ENCODE measurements around the gene SLC4A4. TPM values are rescaled to one million over a fixed set of nuclear protein-coding genes. Genes with fewer than 3 reads are reported as not detected.

SLC4A4 gene
- total RNA-seq, 2 experiments from 2014 or later: 0.08 to 0.14 TPM

DNA sequence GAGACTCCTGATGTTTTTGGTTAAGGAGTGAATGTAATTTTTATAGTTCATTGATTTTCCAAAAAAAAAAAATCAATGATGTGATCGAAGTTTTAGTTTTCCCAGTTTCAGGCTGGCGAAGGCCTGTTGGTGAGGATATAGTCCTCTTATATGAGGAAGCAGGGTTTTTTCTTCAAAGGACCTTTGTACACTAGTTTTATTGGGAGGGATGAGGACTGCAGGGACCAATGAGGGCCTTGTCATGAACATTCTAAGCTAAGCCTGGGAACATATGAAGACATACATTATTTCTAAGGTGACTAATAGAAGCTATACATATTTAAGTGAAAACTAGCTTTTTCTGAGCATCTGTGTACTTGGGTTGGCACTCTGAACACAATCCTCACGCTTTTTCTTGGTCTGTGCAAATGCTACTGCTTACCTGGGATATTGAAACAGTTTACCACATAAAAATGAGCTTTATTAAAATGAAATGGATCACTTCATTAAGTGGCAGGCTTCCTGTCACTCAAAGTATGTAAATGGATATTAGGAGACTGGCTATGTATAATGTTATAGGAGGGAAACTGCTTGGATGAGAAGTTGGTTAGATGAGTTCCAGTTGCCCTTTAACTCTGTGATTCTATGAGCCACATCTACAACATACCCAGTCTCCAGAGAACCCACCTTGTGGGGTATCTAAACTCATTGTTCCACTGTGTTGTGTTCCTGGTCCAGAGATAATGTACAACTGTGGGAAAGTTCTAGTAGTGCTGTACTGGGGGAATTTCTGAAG is 43.5 kb downstream of the SLC4A4 start:
- Histone ChIP-seq H3K9me3 (ENCODE audit: control insufficient read depth in 1 of 2, insufficient read depth in 1 of 2, low read length in 2 of 2) (no peaks in the 10 kb centered on the region), H3K27ac (ENCODE audit: low read depth in 1 of 2, low read length in 2 of 2) (no peak overlapping the region), H3K4me1 (ENCODE audit: insufficient read depth, low read length) (no peaks in the 10 kb centered on the region), H3K36me3 (ENCODE audit: insufficient read depth, low read length) (no peaks in the 10 kb centered on the region), H3K4me3 (ENCODE audit: low read length) (no peak overlapping the region), H3K27me3 (ENCODE audit: control insufficient read depth in 1 of 2, insufficient read depth in 2 of 2, low read length in 2 of 2) (no peaks in the 10 kb centered on the region)
- H3K27me3 Mint-ChIP-seq: no peaks in the 10 kb centered on the region
- intact Hi-C loops (cut with DNase I, micrococcal nuclease): no loop called here
- no peaks in the 10 kb centered on the region for H3K4me1 Mint-ChIP-seq (ENCODE audit: low read depth)
- TF ChIP-seq, protein P1, sequence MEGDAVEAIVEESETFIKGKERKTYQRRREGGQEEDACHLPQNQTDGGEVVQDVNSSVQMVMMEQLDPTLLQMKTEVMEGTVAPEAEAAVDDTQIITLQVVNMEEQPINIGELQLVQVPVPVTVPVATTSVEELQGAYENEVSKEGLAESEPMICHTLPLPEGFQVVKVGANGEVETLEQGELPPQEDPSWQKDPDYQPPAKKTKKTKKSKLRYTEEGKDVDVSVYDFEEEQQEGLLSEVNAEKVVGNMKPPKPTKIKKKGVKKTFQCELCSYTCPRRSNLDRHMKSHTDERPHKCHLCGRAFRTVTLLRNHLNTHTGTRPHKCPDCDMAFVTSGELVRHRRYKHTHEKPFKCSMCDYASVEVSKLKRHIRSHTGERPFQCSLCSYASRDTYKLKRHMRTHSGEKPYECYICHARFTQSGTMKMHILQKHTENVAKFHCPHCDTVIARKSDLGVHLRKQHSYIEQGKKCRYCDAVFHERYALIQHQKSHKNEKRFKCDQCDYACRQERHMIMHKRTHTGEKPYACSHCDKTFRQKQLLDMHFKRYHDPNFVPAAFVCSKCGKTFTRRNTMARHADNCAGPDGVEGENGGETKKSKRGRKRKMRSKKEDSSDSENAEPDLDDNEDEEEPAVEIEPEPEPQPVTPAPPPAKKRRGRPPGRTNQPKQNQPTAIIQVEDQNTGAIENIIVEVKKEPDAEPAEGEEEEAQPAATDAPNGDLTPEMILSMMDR (IDR thresholded peaks at IDR 0.05): no peak
- no peak overlapping the region for H3K27ac Mint-ChIP-seq
- no peak overlapping the region for H3K4me3 Mint-ChIP-seq
- DNase-seq (no peak), ATAC-seq (ENCODE audit: poor library complexity) (no peak)
- CTCF ChIA-PET: interaction anchor here (0.6 kb wide), 1 partner anchor 788 kb away, joined by 3 read pairs; no protein-coding TSS in a partner anchor
- H3K9me3 Mint-ChIP-seq: no peaks in the 10 kb centered on the region
- H3K36me3 Mint-ChIP-seq (ENCODE audit: low read depth): no peaks in the 10 kb centered on the region
- POLR2A ChIA-PET: no interaction called here

DNA sequence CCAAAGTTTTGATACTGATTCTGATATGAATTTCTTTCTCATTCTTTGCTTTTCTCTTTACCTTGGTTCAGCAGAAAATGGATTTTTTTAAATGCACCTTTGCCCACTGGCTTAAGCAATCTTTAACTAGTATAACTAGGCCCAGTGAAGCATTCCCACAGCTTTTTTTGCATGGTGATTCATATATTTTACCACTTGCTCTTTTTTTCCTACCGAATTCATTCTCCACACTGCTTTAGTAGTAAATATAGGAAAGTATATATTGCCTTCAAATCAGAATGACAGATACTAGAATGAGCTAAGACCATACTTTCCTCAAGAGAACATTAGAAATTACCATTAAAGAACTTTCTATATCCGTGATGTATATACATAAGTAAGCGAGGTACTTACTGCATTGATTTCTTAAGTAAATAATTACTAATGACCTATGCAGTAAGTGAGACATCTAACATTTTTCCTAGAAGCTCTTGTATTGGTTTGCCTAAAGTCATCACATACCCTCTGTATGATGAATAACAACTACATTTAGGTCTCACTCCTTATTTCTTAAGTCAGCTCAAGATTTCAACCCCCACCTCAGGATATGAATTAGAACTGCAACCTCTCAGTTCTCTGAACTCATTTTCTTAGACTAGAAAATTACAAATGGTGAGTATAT is 44.2 kb downstream of the SLC4A4 start:
- POLR2A ChIA-PET: no interaction called here
- CTCF ChIA-PET: no interaction called here

DNA sequence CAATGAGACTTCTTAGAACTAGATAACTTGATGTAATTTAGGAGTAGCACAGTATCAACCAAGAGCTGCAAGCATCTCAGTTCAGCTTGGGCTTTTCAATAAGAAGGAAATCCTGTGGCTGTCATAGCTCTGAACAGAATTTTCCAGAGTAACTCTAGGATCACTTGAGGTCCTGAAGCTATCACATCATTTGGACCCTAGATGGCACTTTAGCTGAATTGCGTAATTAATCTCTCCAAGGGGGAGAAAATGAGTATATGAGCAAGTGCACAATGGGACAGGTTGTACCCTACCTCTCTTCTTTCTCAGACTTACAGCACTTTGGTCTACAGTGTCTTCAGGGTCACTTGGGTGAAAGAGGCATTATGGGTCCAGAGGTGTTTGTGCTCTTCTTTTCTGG is 45.2 kb downstream of the SLC4A4 start:
- no peaks in the 10 kb centered on the region for H3K4me1 ChIP-seq (ENCODE audit: insufficient read depth, low read length)
- no peaks in the 10 kb centered on the region for H3K9me3 ChIP-seq (ENCODE audit: control insufficient read depth in 1 of 2, insufficient read depth in 1 of 2, low read length in 2 of 2)
- intact Hi-C loops (cut with DNase I, micrococcal nuclease): no loop called here
- CTCF ChIA-PET: no interaction called here
- H3K27me3 ChIP-seq (ENCODE audit: control insufficient read depth in 1 of 2, insufficient read depth in 2 of 2, low read length in 2 of 2): peaks cover 0 to 5% of the 10 kb centered on the region in 2 experiments
- POLR2A ChIA-PET: no interaction called here
- TF ChIP-seq, protein P1 (IDR thresholded peaks at IDR 0.05): no peak
- Mint-ChIP-seq H3K9me3 (no peaks in the 10 kb centered on the region), H3K4me3 (no peak overlapping the region), H3K27ac (no peak overlapping the region), H3K36me3 (ENCODE audit: low read depth) (no peaks in the 10 kb centered on the region), H3K4me1 (ENCODE audit: low read depth) (no peaks in the 10 kb centered on the region), H3K27me3 (no peaks in the 10 kb centered on the region)
- DNase-seq (no peak), ATAC-seq (ENCODE audit: poor library complexity) (no peak)
- H3K4me3 ChIP-seq (ENCODE audit: low read length): no peak overlapping the region
- no peak overlapping the region for H3K27ac ChIP-seq (ENCODE audit: low read depth in 1 of 2, low read length in 2 of 2)
- no peaks in the 10 kb centered on the region for H3K36me3 ChIP-seq (ENCODE audit: insufficient read depth, low read length)

More for the DNA sequence above, 44.2 kb downstream of the SLC4A4 start:
- H3K4me1 Mint-ChIP-seq (ENCODE audit: low read depth): no peaks in the 10 kb centered on the region
- DNase-seq: no peak
- Histone ChIP-seq H3K4me3 (ENCODE audit: low read length) (no peak overlapping the region), H3K27ac (ENCODE audit: low read depth in 1 of 2, low read length in 2 of 2) (no peak overlapping the region), H3K36me3 (ENCODE audit: insufficient read depth, low read length) (no peaks in the 10 kb centered on the region), H3K9me3 (ENCODE audit: control insufficient read depth in 1 of 2, insufficient read depth in 1 of 2, low read length in 2 of 2) (no peaks in the 10 kb centered on the region), H3K27me3 (ENCODE audit: control insufficient read depth in 1 of 2, insufficient read depth in 2 of 2, low read length in 2 of 2) (peaks cover 0 to 2% of the 10 kb centered on the region in 2 experiments), H3K4me1 (ENCODE audit: insufficient read depth, low read length) (no peaks in the 10 kb centered on the region)
- H3K27me3 Mint-ChIP-seq: no peaks in the 10 kb centered on the region
- H3K4me3 Mint-ChIP-seq: no peak overlapping the region
- ATAC-seq (ENCODE audit: poor library complexity): no peak
- no peak overlapping the region for H3K27ac Mint-ChIP-seq
- TF ChIP-seq, protein P1 (IDR thresholded peaks at IDR 0.05): no peak
- no peaks in the 10 kb centered on the region for H3K36me3 Mint-ChIP-seq (ENCODE audit: low read depth)
- intact Hi-C loops (cut with DNase I, micrococcal nuclease): no loop called here
- H3K9me3 Mint-ChIP-seq: no peaks in the 10 kb centered on the region

Measured in CD4-positive, alpha-beta T cell (primary cell).